Activated CD8-positive, alpha-beta memory T cell treated with anti-CD3 and anti-CD28 coated beads, Interleukin-2, amount 10 ng/mL, durations not matched to agents 7 days and 5 days (primary cell): ENCODE results near the gene GRIP2. TPM values are rescaled to one million over a fixed set of nuclear protein-coding genes. Genes with fewer than 3 reads are reported as not detected.

ENCODE experiments used
- ATAC-seq: fragments of 150-1000 bp; cut with Tn5 transposase; one replicate; pipeline ENCODE4 v1.10.0; 2021; ENCODE audit warnings: moderate library complexity
- CTCF ChIA-PET: fragments of 350-600 bp; sonication (Branson Sonifier 250); formaldehyde crosslinking; loops from one replicate; lab custom pipeline; 2021; ENCODE audit warnings: antibody characterized with exemption; lab: Charles Lee
- DNase-seq: peaks from one replicate; pipeline ENCODE4 v3.0.0-alpha.2; 2020
- H3K27ac Mint-ChIP-seq: one replicate; pipeline ENCODE4 v1.8.0; 2021; ENCODE audit warnings: mild to moderate bottlenecking, mixed read lengths
- H3K27me3 Mint-ChIP-seq: one replicate; pipeline ENCODE4 v1.8.0; 2021; ENCODE audit warnings: mixed read lengths
- H3K36me3 Mint-ChIP-seq: one replicate; pipeline ENCODE4 v1.8.0; 2021; ENCODE audit warnings: mild to moderate bottlenecking, mixed read lengths
- H3K4me1 Mint-ChIP-seq: one replicate; pipeline ENCODE4 v1.8.0; 2021; ENCODE audit warnings: mixed read lengths
- H3K4me3 Mint-ChIP-seq: one replicate; pipeline ENCODE4 v1.8.0; 2021; ENCODE audit warnings: mild to moderate bottlenecking, moderate library complexity, mixed read lengths
- H3K9me3 Mint-ChIP-seq: one replicate; pipeline ENCODE4 v1.8.0; 2022; ENCODE audit warnings: low read depth, mixed read lengths
- total RNA-seq, 2 experiments: library from RNA; stranded (reverse); gene quantifications; one replicate each; pipeline ENCODE4 v1.2.3, GENCODE V29; 2021

Gene GRIP2
- total RNA-seq, 2 experiments from 2014 or later: not detected

DNA sequence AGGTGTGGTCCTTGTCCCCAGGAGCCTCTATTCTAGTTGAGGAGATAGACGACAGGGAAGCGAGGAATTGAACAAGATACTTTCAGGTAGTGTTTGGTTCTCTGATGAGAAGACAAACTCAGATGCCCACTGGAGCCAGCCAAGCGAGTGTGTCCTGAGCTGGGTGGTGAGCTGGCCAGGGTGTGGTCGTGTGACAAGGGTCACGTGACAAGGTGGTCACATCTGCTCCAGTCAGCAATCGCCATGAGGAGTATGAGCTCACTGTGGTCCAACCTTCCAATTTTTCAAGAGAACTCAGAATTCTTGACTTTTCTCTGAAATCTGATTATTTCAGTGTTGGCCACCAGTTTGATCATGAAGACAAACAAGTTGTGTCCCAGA lies 98.2 kb downstream of the GRIP2 start:
- Mint-ChIP-seq H3K36me3 (peaks cover 19% of the 10 kb centered on the region), H3K4me1 (peaks cover 6% of the 10 kb centered on the region), H3K4me3 (no peak overlapping the region), H3K27me3 (no peaks in the 10 kb centered on the region), H3K9me3 (no peaks in the 10 kb centered on the region), H3K27ac (no peak overlapping the region)
- CTCF ChIA-PET: interaction anchor here (0.9 kb wide), 1 partner anchor 480 kb away, joined by 3 read pairs; no protein-coding TSS in a partner anchor
- no peak for DNase-seq
- ATAC-seq: no peak

DNA sequence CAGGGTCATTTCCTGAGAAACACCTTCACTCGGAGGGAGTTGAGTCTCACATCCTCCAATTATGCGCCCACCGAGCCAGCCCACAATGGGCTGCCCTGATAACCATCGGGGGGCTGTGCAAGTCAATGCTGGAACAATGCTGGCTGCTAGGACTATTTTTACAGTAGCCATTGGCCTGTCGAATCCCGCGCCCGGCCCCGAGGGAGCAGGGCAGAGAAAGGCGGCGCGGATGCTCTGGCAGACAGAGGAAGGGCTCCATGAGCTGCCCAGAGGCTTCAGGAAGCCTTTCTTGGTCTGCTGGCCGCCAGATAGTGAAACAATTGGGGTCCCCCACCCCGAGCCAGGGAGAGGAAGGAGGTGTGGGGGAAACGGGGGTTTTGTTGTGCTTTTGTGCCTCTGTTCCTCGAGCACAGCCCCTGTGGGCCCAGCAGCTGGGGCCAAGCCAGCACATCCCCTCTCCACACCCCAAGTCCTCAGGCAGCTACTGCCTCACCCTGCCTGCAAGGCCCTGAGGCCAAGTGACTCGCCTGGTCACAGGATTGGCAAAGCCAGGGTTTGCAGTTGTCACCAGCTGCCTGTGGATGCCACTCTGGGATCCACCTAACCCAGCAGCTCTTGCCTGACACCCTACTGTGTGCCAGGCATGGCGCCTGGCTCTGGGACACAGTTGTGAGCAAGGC lies 98.8 kb downstream of the GRIP2 start:
- no peak overlapping the region for H3K27ac Mint-ChIP-seq
- peaks cover 9% of the 10 kb centered on the region for H3K4me1 Mint-ChIP-seq
- ATAC-seq (no peak), DNase-seq (no peak)
- no peak overlapping the region for H3K4me3 Mint-ChIP-seq
- CTCF ChIA-PET: no interaction called here
- no peaks in the 10 kb centered on the region for H3K27me3 Mint-ChIP-seq
- H3K36me3 Mint-ChIP-seq: peaks cover 16% of the 10 kb centered on the region
- H3K9me3 Mint-ChIP-seq: no peaks in the 10 kb centered on the region

DNA sequence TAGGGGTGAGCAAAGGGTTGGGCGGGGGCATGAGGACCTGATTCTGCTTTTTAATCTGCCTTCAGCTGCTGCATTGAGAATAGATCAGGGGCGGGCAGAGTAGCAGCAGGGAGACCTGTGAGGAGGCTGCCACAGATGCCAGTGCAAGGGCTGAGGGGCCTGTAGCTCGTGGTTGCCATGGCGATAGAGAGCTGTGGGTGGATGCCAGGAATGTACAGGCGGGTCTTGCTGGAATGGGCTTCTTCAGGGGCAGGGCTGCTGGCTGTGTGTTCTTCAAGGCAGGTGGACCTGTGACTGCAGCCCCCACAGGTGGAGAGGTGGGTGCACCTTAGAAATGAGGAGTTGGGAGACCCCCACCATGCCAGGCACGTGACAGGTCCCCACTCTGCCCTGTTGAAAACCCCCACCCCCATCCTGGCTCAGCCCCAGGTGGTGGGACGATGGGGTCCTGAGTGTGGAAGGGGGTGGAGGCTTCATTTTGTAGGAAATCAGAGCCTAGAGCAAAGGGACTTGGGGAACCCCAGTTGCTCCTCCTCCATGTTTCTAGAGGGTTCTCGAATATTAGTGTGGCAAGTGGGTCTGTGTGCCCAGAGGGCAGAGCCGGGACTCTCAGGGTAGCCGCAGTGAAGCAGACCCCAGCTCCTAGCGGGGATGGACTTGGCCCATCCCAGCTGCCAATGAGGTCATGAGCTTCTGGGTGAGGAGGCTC lies 99.5 kb downstream of the GRIP2 start:
- no peak overlapping the region for H3K4me3 Mint-ChIP-seq

DNA sequence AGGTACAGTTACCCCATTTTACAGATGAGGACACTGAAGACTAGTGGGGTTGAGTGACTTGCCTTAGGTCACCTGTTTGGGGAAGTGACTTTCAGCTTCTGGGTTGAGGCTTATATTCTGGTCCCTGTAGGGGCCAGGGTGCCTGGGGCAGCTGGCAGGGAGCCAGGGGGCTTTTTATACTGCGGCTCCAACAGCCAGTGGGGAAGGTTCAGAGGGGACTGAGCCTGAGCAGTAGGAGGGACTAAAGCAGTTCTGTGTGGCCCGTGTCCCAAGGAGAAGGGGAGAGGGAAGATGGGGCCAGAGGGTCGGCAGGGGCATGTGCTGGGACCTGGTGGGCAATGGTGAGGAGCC lies 100.0 kb downstream of the GRIP2 start:
- Mint-ChIP-seq H3K4me1 (peaks cover 14% of the 10 kb centered on the region), H3K27ac (no peak overlapping the region), H3K27me3 (no peaks in the 10 kb centered on the region), H3K9me3 (no peaks in the 10 kb centered on the region), H3K4me3 (no peak overlapping the region), H3K36me3 (peaks cover 6% of the 10 kb centered on the region)
- no peak for ATAC-seq
- CTCF ChIA-PET: no interaction called here
- DNase-seq: no peak

More for the DNA sequence above, 99.5 kb downstream of the GRIP2 start:
- peaks cover 11% of the 10 kb centered on the region for H3K4me1 Mint-ChIP-seq
- H3K36me3 Mint-ChIP-seq: peaks cover 10% of the 10 kb centered on the region
- CTCF ChIA-PET: no interaction called here
- ATAC-seq (no peak), DNase-seq (no peak)
- H3K9me3 Mint-ChIP-seq: no peaks in the 10 kb centered on the region
- no peak overlapping the region for H3K27ac Mint-ChIP-seq
- no peaks in the 10 kb centered on the region for H3K27me3 Mint-ChIP-seq

DNA sequence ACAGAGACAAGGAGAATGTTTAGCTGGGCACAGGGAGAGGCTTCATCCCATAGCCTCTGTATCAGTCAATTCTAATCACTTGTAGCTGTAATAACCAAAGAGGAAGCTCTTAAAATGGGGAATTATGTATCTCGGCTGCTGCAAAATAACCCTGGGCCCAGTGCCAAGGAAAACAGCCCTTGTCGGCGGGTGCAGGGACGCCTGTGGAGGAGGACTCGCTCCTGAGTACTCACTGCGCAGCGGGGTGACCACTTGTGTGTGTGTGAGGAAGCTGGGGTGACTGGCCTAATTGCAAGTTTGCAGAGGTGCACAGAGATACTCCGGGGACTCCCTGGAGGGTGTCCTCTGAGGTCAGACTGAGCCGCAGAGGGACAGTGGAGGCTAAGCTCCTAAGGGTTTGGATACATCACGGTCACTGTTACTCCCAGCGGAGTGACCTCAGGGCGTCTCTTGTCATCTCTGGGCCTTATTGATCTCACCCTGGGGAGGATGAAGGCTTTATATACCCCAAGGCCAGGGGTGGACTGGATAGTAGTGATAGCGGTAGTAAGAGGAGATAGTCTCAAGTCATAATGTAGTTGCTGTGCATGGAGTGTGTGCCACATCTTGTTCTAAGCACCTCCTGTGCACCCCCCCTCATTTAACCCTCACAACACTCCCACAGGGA lies 100.5 kb downstream of the GRIP2 start:
- CTCF ChIA-PET: no interaction called here
- Mint-ChIP-seq H3K36me3 (peaks cover 6% of the 10 kb centered on the region), H3K27me3 (no peaks in the 10 kb centered on the region), H3K27ac (no peak overlapping the region), H3K4me1 (peaks cover 18% of the 10 kb centered on the region), H3K9me3 (no peaks in the 10 kb centered on the region), H3K4me3 (no peak overlapping the region)
- ATAC-seq: no peak
- DNase-seq: no peak

Other genes with a start within 250 kb of the GRIP2 start
- gene SLC6A6, start 137.7 kb downstream of the GRIP2 start, total RNA-seq: 10 to 100 TPM; 55.3 to 64.6 TPM
- gene CCDC174, start 111.4 kb upstream of the GRIP2 start, total RNA-seq: 10 to 100 TPM; 18.7 to 21.2 TPM
- under 1 TPM in 1 of 2 experiments, not detected in 1; 0.16 TPM for gene C3orf20, start 134.8 kb upstream of the GRIP2 start, total RNA-seq